ENCODE data around the gene MT1G. TPM values are rescaled to one million over a fixed set of nuclear protein-coding genes. Genes with fewer than 3 reads are reported as not detected.

The MT1G gene
- total and polyA plus RNA-seq, 4 donors: 152 to 9,444 (median 3,398) TPM

DNA sequence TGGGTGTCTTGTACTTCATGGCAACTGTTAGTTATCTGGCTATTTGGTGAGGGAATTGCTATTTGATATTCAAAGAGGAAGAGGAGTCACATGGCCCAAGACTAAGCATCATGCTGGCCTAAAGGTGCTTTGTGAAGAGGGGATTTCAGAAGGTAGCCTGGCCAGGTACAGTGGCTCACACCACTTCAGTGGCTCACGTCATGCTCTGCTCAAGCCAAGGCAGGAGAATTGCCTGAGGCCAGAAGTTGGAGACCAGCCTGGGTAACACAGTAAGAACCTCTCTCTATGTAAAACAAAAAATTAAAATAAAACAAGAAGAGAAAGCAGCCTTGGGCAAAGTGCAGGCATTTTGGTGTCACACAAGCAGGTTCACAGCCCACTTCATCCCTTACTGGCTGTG is 22.6 kb downstream of the MT1G start:
- H3K27me3 ChIP-seq (ENCODE audit: control insufficient read depth in 4 of 4, insufficient read depth in 4 of 4, low read length in 3 of 4): no peaks in the 10 kb centered on the region
- H3K9ac ChIP-seq (ENCODE audit: low read depth in 1 of 2, low read length in 2 of 2): no peak overlapping the region
- no peak for DNase-seq (ENCODE audit: low spot score)
- H3K9me3 ChIP-seq (ENCODE audit: control insufficient read depth in 4 of 4, low read length in 3 of 4): no peaks in the 10 kb centered on the region
- peaks cover 5 to 35% (median 18%) of the 10 kb centered on the region in 4 donors for H3K4me1 ChIP-seq (ENCODE audit: control insufficient read depth in 4 of 4, insufficient read depth in 4 of 4, low read length in 3 of 4)
- no peak overlapping the region for H3K4me3 ChIP-seq (ENCODE audit: low read depth in 1 of 3, low read length in 3 of 3)
- H3K36me3 ChIP-seq (ENCODE audit: control insufficient read depth in 4 of 4, insufficient read depth in 3 of 4, low read depth in 1 of 4, low read length in 3 of 4): no peaks in the 10 kb centered on the region
- 100% methylated on average over 1 of the region's 1 CpG for WGBS
- no peak for TF ChIP-seq EGR1 (IDR thresholded peaks at IDR 0.05; ENCODE audit: low read depth in 2 of 2)
- TF ChIP-seq JUND (IDR thresholded peaks at IDR 0.05): no peak
- TF ChIP-seq, protein P1, sequence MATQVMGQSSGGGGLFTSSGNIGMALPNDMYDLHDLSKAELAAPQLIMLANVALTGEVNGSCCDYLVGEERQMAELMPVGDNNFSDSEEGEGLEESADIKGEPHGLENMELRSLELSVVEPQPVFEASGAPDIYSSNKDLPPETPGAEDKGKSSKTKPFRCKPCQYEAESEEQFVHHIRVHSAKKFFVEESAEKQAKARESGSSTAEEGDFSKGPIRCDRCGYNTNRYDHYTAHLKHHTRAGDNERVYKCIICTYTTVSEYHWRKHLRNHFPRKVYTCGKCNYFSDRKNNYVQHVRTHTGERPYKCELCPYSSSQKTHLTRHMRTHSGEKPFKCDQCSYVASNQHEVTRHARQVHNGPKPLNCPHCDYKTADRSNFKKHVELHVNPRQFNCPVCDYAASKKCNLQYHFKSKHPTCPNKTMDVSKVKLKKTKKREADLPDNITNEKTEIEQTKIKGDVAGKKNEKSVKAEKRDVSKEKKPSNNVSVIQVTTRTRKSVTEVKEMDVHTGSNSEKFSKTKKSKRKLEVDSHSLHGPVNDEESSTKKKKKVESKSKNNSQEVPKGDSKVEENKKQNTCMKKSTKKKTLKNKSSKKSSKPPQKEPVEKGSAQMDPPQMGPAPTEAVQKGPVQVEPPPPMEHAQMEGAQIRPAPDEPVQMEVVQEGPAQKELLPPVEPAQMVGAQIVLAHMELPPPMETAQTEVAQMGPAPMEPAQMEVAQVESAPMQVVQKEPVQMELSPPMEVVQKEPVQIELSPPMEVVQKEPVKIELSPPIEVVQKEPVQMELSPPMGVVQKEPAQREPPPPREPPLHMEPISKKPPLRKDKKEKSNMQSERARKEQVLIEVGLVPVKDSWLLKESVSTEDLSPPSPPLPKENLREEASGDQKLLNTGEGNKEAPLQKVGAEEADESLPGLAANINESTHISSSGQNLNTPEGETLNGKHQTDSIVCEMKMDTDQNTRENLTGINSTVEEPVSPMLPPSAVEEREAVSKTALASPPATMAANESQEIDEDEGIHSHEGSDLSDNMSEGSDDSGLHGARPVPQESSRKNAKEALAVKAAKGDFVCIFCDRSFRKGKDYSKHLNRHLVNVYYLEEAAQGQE (IDR thresholded peaks at IDR 0.05): no peak
- TF ChIP-seq HNF4G (IDR thresholded peaks at IDR 0.05): no peak
- no peak for TF ChIP-seq FOXA2 (IDR thresholded peaks at IDR 0.05)
- TF ChIP-seq, protein P2, sequence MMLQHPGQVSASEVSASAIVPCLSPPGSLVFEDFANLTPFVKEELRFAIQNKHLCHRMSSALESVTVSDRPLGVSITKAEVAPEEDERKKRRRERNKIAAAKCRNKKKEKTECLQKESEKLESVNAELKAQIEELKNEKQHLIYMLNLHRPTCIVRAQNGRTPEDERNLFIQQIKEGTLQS (IDR thresholded peaks at IDR 0.05): no peak
- no peak for TF ChIP-seq YY1 (IDR thresholded peaks at IDR 0.05)
- H3K27ac ChIP-seq (ENCODE audit: low read depth in 1 of 2, low read length in 2 of 2): no peak overlapping the region

DNA sequence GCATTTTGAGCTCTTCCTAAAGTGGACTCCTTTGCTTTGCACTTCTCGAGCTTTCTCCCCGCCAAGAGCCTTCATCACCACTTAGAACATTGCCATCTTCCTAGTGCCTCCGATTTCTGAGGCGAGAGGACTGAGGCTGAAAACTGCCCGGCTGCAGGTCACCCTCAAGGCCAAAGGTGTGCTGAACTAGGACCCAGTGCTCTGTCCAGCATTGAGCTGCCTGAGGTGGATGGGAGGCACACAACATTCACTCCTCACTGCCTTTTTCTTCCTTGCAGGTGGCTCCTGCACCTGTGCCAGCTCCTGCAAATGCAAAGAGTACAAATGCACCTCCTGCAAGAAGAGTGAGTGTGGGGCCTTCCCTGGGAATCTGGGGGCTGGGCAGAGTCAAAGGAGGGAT is 24.0 kb downstream of the MT1G start:
- H3K9me3 ChIP-seq (ENCODE audit: control insufficient read depth in 4 of 4, low read length in 3 of 4): no peaks in the 10 kb centered on the region
- H3K36me3 ChIP-seq (ENCODE audit: control insufficient read depth in 4 of 4, insufficient read depth in 3 of 4, low read depth in 1 of 4, low read length in 3 of 4): no peaks in the 10 kb centered on the region
- peak overlapping the region; percentile 70 to 88 for H3K27ac ChIP-seq (ENCODE audit: low read depth in 1 of 2, low read length in 2 of 2)
- no peaks in the 10 kb centered on the region for H3K27me3 ChIP-seq (ENCODE audit: control insufficient read depth in 4 of 4, insufficient read depth in 4 of 4, low read length in 3 of 4)
- H3K4me1 ChIP-seq (ENCODE audit: control insufficient read depth in 4 of 4, insufficient read depth in 4 of 4, low read length in 3 of 4): peaks cover 10 to 43% (median 22%) of the 10 kb centered on the region in 4 donors
- no peak for DNase-seq (ENCODE audit: low spot score)
- H3K9ac ChIP-seq (ENCODE audit: low read depth in 1 of 2, low read length in 2 of 2): peak overlapping the region; percentile 46 to 51
- TF ChIP-seq, protein P3, sequence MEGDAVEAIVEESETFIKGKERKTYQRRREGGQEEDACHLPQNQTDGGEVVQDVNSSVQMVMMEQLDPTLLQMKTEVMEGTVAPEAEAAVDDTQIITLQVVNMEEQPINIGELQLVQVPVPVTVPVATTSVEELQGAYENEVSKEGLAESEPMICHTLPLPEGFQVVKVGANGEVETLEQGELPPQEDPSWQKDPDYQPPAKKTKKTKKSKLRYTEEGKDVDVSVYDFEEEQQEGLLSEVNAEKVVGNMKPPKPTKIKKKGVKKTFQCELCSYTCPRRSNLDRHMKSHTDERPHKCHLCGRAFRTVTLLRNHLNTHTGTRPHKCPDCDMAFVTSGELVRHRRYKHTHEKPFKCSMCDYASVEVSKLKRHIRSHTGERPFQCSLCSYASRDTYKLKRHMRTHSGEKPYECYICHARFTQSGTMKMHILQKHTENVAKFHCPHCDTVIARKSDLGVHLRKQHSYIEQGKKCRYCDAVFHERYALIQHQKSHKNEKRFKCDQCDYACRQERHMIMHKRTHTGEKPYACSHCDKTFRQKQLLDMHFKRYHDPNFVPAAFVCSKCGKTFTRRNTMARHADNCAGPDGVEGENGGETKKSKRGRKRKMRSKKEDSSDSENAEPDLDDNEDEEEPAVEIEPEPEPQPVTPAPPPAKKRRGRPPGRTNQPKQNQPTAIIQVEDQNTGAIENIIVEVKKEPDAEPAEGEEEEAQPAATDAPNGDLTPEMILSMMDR (IDR thresholded peaks at IDR 0.05; ENCODE audit: low read depth, low read length, missing input control): no peak
- TF ChIP-seq, protein P1 (IDR thresholded peaks at IDR 0.05): peak; percentile 89
- TF ChIP-seq, protein P4, sequence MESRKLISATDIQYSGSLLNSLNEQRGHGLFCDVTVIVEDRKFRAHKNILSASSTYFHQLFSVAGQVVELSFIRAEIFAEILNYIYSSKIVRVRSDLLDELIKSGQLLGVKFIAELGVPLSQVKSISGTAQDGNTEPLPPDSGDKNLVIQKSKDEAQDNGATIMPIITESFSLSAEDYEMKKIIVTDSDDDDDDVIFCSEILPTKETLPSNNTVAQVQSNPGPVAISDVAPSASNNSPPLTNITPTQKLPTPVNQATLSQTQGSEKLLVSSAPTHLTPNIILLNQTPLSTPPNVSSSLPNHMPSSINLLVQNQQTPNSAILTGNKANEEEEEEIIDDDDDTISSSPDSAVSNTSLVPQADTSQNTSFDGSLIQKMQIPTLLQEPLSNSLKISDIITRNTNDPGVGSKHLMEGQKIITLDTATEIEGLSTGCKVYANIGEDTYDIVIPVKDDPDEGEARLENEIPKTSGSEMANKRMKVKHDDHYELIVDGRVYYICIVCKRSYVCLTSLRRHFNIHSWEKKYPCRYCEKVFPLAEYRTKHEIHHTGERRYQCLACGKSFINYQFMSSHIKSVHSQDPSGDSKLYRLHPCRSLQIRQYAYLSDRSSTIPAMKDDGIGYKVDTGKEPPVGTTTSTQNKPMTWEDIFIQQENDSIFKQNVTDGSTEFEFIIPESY (IDR thresholded peaks at IDR 0.05): no peak
- peak overlapping the region in 2 of 3 donors; percentile 50 to 61 for H3K4me3 ChIP-seq (ENCODE audit: low read depth in 1 of 3, low read length in 3 of 3)
- WGBS: 41% methylated on average over 5 of the region's 5 CpGs

All from liver (tissue), 9 donors.